Measurements from ENCODE around the gene SLC4A8. TPM values are rescaled to one million over a fixed set of nuclear protein-coding genes. Genes with fewer than 3 reads are reported as not detected.

The SLC4A8 gene
- total and polyA plus RNA-seq, 2 donors (not counting 3 experiments of a cell fraction or from before 2014, with no cell fraction given) = 4.7 to 9.7 TPM

- no TSS peak for BruUV-seq (replicated peaks)
- Histone ChIP-seq H3K36me3 (ENCODE audit: control insufficient read depth in 2 of 2, extremely low read depth in 1 of 2, insufficient read depth in 2 of 2, low read length in 2 of 2) (no peaks in the 10 kb centered on the region), H3K4me1 (ENCODE audit: control insufficient read depth, extremely low read depth, insufficient read depth, low read length) (no peaks in the 10 kb centered on the region), H4K20me1 (replicated peaks; ENCODE audit: control insufficient read depth, extremely low read depth, insufficient read depth, low read length) (no peaks in the 10 kb centered on the region), H3K9me3 (replicated peaks; ENCODE audit: control insufficient read depth, insufficient read depth, low read length) (no peaks in the 10 kb centered on the region), H3K4me2 (ENCODE audit: insufficient read depth, low read length) (no peak overlapping the region), H3K27ac (ENCODE audit: insufficient read depth, low read depth, low read length) (no peak overlapping the region), H3K9ac (replicated peaks; ENCODE audit: extremely low read depth, insufficient read depth, low read length) (no peak overlapping the region), H2AFZ (ENCODE audit: low read depth, low read length) (no peak overlapping the region), H3K4me3 (replicated peaks in 1 of 3; ENCODE audit: insufficient read depth in 1 of 3, low read depth in 1 of 3, low read length in 3 of 3) (no peak overlapping the region), H3K9me1 (replicated peaks; ENCODE audit: control insufficient read depth, extremely low read depth, insufficient read depth, low read length) (no peaks in the 10 kb centered on the region), H3K79me2 (ENCODE audit: control insufficient read depth, insufficient read depth, low read length) (no peaks in the 10 kb centered on the region), H3K27me3 (ENCODE audit: control insufficient read depth in 2 of 2, insufficient read depth in 2 of 2, low read length in 2 of 2) (no peaks in the 10 kb centered on the region)
- DNase-seq (ENCODE audit: low read depth, low spot score) (no peak), FAIRE-seq (no peak)
- dilution Hi-C loops (cut with MboI; ENCODE audit: extremely low pct_ligation_motif_present, low sequenced_read_pairs) (no loop called here), intact Hi-C loops (cut with micrococcal nuclease) (no loop called here)
- TF ChIP-seq GATA2 (IDR thresholded peaks at IDR 0.05; ENCODE audit: insufficient read depth, insufficient read length, low read depth, low read length) = no peak
- TF ChIP-seq MAX (IDR thresholded peaks at IDR 0.05; ENCODE audit: insufficient read depth, insufficient read length) = no peak
- ChIA-PET CTCF (no interaction called here), POLR2A (no interaction called here)
These were observed 11.5 kb upstream of the SLC4A8 start for GRCh38 chr12:51413149-51413548.

GRCh38 chr12:51413791-51414190 is 10.8 kb upstream of the SLC4A8 start:
- no peaks in the 10 kb centered on the region for H3K4me1 ChIP-seq (ENCODE audit: control insufficient read depth, extremely low read depth, insufficient read depth, low read length)
- no peak for TF ChIP-seq FOS (IDR thresholded peaks at IDR 0.05; ENCODE audit: borderline replicate concordance, insufficient read depth, low read length)
- no peak for TF ChIP-seq MYC (IDR thresholded peaks at IDR 0.05; ENCODE audit: low read depth, low read length)
- no peak for TF ChIP-seq CTCF (IDR thresholded peaks at IDR 0.05; ENCODE audit: extremely low read depth in 1 of 2, insufficient read depth in 1 of 2, low read depth in 1 of 2, low read length in 2 of 2)
- TF ChIP-seq POLR2AphosphoS5 (IDR thresholded peaks at IDR 0.05; ENCODE audit: insufficient read depth, low read depth, low read length) = no peak
- TF ChIP-seq MAX (IDR thresholded peaks at IDR 0.05; ENCODE audit: insufficient read depth, insufficient read length) = no peak
- dilution Hi-C loops (cut with MboI; ENCODE audit: extremely low pct_ligation_motif_present, low sequenced_read_pairs) (no loop called here), intact Hi-C loops (cut with micrococcal nuclease) (no loop called here)
- H3K27ac ChIP-seq (ENCODE audit: insufficient read depth, low read depth, low read length) = no peak overlapping the region
- no peaks in the 10 kb centered on the region for H4K20me1 ChIP-seq (replicated peaks; ENCODE audit: control insufficient read depth, extremely low read depth, insufficient read depth, low read length)
- ChIA-PET CTCF (no interaction called here), POLR2A (no interaction called here)
- no TSS peak for BruUV-seq (replicated peaks)
- no peaks in the 10 kb centered on the region for H3K36me3 ChIP-seq (ENCODE audit: control insufficient read depth in 2 of 2, extremely low read depth in 1 of 2, insufficient read depth in 2 of 2, low read length in 2 of 2)
- H3K27me3 ChIP-seq (ENCODE audit: control insufficient read depth in 2 of 2, insufficient read depth in 2 of 2, low read length in 2 of 2) = no peaks in the 10 kb centered on the region
- no peak for FAIRE-seq
- H3K79me2 ChIP-seq (ENCODE audit: control insufficient read depth, insufficient read depth, low read length) = no peaks in the 10 kb centered on the region
- H3K4me2 ChIP-seq (ENCODE audit: insufficient read depth, low read length) = no peak overlapping the region
- H3K9ac ChIP-seq (replicated peaks; ENCODE audit: extremely low read depth, insufficient read depth, low read length) = no peak overlapping the region
- H3K9me3 ChIP-seq (replicated peaks; ENCODE audit: control insufficient read depth, insufficient read depth, low read length) = no peaks in the 10 kb centered on the region
- no peaks in the 10 kb centered on the region for H3K9me1 ChIP-seq (replicated peaks; ENCODE audit: control insufficient read depth, extremely low read depth, insufficient read depth, low read length)
- no peak overlapping the region for H3K4me3 ChIP-seq (replicated peaks in 1 of 3; ENCODE audit: insufficient read depth in 1 of 3, low read depth in 1 of 3, low read length in 3 of 3)
- H2AFZ ChIP-seq (ENCODE audit: low read depth, low read length) = no peak overlapping the region
- no peak for DNase-seq (ENCODE audit: low read depth, low spot score)
